Hematopoietic multipotent progenitor cell treated with erythropoietin and hydrocortisone succinate and interleukin-3 and kit ligand, for 15 days (in vitro differentiated cells): Measurements from ENCODE around the gene OCSTAMP.

ENCODE experiments used
- DNase-seq: peaks from one replicate; pipeline ENCODE4 v3.0.0-alpha.2; 2015; ENCODE audit warnings: low spot score

OCSTAMP gene

DNA sequence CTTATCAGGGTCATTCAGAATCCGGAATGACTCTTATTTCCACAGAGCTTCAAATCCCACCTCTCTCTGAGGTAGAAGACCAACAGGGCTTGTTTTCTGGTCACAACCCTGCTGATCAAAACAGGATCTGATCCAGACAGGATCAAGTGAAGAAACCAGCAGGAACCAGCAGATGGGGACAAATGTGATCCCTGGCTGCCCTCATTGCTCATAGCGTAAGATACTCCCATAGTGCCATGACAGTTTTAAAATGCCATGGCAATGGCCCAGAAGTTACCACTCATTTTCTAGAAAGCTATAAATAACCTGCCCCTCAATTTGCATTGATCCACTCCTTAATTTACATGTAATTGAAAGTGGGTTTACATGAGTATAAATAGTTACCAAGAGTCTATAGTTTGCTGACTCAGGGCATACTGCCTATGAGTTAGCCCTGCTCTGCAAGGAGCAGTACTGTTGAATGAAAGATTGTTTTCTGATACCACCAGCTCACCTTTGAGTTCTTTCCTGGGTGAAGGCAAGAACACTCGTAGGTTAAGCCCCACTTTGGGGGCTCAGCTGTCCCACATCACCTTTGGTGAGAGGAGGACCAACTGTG, 30.9 kb downstream of the OCSTAMP start:
- DNase-seq, result no peak

DNA sequence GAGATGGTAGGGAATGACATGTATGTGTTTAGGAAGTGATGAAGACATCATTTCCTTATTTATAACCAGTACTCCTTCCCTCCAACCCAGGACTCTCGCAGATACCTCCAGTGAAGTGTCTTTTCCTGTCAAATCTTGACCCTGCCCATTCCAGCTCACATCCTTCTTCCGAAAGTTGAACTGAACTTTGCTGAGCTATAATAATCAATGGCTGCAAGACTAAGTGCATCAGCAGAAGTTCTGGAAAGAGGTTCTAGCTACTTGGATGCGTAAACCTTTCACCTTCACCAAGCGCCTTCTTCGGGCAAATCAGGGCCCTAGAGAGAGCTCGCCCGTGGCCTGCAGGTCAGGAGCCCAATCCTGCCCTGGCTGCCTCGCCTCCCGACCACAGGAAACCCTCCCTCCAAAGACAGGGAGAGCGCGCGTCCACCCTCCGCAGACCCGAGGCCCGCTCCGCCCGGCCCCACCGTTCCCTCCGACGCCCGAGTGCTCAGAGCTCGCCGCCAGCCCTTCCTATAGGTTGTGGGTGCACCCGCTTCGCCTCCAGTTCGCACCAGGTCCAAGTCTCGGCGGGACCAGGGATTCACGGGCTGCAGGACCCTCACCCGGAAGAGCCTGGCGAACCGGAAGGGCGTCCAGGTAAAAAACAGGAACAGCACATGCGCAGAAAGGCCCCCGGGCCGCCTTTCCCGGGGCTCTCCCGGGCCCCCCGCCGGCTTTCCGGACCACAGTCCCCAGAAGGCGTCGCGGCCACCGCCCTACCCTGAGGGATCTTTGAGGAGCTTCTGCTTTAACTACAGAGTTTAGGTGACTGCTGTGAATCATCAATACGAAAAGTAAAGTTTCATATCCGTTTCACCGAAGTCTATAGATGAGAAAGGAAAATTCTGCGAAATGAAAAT, 37.3 kb downstream of the OCSTAMP start, which contains the start of gene ZNF334:
TSS of gene ZNF334 (minus strand) at position 617 of the 902 bp plus-strand sequence. CDS start 1,457 bp downstream, outside the sequence.
- no peak for DNase-seq

DNA sequence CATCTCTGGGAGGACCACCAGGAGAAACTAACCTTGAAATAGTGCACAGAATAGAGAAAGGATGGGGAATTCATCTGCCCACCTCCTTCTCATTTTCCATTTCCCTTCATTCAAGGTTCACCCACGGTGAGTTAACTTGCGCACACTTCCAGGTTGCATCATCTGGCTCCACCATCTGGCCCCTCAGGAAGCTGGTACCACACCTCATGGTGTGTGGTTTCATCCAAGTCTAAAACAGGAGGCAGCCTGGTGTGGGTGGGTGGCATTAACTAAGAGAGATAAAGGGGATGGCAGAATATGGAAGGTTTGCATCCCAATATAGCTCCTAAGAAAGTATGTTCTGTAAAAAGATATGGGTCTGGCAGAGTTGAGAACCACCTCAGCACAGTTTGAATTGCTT, 40.9 kb downstream of the OCSTAMP start:
- DNase-seq, result no peak

DNA sequence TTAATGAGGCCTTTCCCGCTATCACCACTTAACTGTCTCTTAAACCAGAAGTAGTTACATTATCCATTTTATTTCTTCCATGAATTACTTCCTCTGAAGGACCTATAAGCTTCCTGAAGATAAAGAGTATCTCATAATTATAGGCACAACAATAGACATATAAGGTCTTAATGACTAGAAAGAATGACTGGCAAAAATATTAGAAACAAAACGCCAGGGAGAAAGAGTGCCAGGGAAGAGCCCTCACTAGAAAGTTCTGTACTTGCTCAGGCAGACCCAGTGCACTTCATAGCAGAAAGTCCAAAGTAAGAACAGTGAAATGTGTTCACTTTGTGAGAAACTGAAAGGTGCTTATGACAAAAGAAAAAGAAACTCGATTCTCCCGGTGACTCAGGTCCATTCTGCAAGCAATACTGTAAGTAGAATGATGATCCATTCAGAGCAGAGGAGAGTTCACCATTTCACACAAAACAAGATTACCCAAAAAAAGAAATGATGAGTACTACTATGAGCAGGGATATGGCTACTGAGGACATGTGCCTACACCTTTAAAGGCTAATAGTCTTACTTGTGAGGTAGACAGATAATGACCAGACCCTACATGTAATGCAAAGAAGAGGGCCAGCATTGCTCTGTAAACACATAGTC, 42.6 kb downstream of the OCSTAMP start:
- no peak for DNase-seq

DNA sequence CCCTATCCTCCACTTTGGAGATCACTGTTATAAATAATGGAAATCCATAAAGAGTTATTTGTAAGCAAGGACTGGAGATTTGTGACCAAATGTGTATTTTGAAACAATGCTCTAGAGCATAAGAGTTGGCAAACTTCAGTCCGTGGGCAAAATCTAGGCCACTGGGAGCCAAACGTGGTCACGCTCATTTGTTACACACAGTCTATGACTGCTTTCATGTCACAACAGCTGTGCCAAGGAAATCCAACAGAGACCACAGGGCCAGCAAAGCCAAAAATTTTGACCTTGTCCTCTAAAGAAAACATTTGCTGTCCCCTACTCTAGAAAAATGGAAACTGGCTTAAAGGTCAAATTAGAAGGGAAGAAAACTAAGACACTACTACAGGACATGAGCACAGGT, 44.9 kb downstream of the OCSTAMP start:
- DNase-seq, result no peak

DNA sequence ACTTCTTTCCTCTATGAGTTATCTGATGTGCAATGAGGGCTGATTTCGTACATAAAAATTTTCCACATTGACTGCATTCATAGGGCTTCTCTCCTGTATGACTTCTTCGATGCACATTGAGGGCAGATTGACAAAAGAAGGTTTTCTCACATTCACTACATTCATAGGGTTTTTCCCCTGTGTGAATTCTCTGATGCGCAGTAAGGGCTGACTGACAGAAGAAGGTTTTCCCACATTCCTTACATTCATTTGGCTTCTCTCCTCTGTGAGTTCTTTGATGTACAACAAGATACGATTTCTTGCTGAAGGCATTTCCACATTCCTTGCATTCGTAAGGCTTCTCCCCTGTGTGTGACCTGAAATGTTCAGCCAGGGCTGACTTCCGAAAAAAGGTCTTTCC, 48.5 kb downstream of the OCSTAMP start:
- no peak for DNase-seq

DNA sequence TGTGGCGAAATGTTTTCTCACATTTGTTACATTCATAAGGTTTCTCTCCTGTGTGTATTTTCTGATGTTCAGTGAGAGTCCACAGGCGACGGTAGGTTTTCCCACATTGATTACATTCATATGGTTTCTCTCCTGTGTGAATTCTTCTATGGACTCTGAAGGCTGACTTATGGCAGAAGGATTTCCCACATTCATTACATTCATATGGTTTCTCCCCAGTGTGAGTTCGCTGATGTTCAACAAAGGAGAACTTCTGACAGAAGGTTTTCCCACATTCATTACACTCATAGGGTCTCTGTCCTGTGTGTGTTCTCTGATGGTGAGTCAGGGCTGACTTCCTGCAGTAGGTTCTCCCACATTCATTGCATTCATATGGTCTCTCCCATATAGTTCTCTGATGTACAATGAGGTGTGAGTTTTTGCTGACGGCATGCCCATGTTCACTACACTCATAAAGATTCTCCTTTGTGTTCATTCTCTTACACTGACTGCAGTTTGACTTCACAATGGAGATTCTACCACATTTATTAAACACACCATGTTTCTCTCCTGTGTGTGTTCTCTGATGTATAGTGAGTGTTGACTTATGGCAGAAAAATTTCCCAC, 49.0 kb downstream of the OCSTAMP start:
- no peak for DNase-seq

DNA sequence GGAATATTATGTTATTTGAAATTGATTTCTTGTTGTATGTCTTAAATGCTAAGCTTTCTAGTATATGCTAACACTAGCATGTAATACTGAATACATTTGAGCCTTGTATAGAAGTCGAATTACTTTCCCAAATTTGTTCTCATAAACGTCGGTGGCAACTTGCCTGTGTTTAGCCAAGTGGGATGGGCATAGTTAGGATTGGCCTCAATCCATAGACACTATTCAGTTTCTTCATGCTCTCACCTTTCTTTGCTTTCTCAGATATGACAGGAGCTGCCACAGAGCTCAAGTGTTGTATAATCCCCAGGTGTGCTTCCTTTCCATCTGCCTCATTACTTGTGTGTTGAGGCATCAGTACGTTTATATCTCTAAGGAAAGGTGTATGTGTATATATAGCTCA, 56.4 kb downstream of the OCSTAMP start:
- no peak for DNase-seq

DNA sequence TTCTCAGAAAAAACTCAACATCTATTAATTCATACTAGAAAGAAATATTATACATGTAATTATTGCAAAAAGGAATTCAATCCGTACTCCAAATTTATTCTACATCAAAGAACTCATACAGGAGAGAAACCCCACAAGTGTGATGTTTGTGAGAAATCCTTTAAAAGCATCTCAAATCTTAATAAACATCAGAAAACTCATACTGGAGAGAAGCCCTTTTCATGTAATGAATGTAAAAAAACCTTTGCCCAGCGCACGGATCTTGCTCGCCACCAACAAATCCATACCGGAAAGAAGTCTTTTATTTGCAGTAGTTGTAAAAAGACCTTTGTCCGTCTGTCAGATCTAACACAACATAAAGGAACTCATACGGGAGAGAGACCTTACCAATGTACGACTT, 59.1 kb downstream of the OCSTAMP start:
- DNase-seq, result no peak
